Glutamatergic neuron (in vitro differentiated cells): ENCODE data around the gene FKBP5. TPM values are rescaled to one million over a fixed set of nuclear protein-coding genes. Genes with fewer than 3 reads are reported as not detected.
"Not testable (repeated sequence)": the region's sequence is repeated elsewhere in the genome, so short reads cannot be mapped to it uniquely, and the experiment has no call there.

Source experiments
- DNase-seq: peaks from one replicate; pipeline ENCODE4 v3.0.0; 2022
- H3K27ac Mint-ChIP-seq: one replicate; pipeline ENCODE4 v1.8.0; 2020; ENCODE audit warnings: mild to moderate bottlenecking, mixed read lengths, inconsistent platforms; ENCODE audit not compliant: unreplicated experiment
- H3K27me3 Mint-ChIP-seq: one replicate; pipeline ENCODE4 v1.8.0; 2020; ENCODE audit warnings: mild to moderate bottlenecking, moderate library complexity, mixed read lengths, inconsistent platforms; ENCODE audit not compliant: unreplicated experiment
- H3K36me3 Mint-ChIP-seq: one replicate; pipeline ENCODE4 v1.8.0; 2020; ENCODE audit warnings: mild to moderate bottlenecking, mixed read lengths, inconsistent platforms; ENCODE audit not compliant: unreplicated experiment
- H3K4me1 Mint-ChIP-seq: one replicate; pipeline ENCODE4 v1.8.0; 2020; ENCODE audit warnings: mild to moderate bottlenecking, low read depth, mixed read lengths, inconsistent platforms; ENCODE audit not compliant: unreplicated experiment
- H3K4me3 Mint-ChIP-seq: one replicate; pipeline ENCODE4 v1.8.0; 2020; ENCODE audit warnings: mild to moderate bottlenecking, mixed read lengths, inconsistent platforms; ENCODE audit not compliant: unreplicated experiment
- H3K9me3 Mint-ChIP-seq: one replicate; pipeline ENCODE4 v1.8.0; 2020; ENCODE audit warnings: mild to moderate bottlenecking, moderate library complexity, mixed read lengths, inconsistent platforms; ENCODE audit not compliant: unreplicated experiment
- CTCF ChIP-seq: fragments of 200-600 bp; sonication (generic); IDR thresholded peaks from one replicate; pipeline ENCODE4 v1.5.0; 2021; ENCODE audit not compliant: partially characterized antibody, unreplicated experiment
- total RNA-seq: library from RNA; stranded (reverse); fragmentation: NEBNext Ultra II Directional; extraction: Animal tissue kit (Norgen Biotek cat#: 25700); gene quantifications from one replicate; pipeline ENCODE4 v1.2.1, GENCODE V29; 2021; ENCODE audit not compliant: unreplicated experiment

The FKBP5 gene
- total RNA-seq, 1 donor from 2014 or later, result 10.6 TPM

DNA sequence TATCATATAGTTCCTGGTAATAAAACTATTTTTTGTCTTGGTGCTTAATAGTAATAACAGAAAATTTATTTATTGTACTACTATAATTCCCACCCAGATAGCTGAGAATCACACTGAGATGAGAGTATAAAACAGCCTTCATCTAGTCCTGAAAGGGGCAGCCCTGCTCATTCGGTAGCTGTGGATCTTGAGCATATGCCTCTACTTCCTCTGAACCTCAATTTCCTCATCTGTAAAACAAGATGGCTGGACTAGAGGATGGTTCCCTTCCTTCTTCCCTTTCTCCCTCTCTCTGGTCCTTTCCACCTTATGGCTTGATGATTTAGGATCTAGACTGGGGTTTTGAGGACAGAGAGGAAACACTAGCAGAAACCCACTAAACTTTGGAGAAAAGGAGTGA is 15.0 kb downstream of the FKBP5 start:
- TF ChIP-seq CTCF, result no peak
- no peak overlapping the region for H3K4me3 Mint-ChIP-seq
- H3K9me3 Mint-ChIP-seq, result no peaks in the 10 kb centered on the region
- H3K4me1 Mint-ChIP-seq, result no peaks in the 10 kb centered on the region
- no peak for DNase-seq
- no peaks in the 10 kb centered on the region for H3K27me3 Mint-ChIP-seq
- H3K36me3 Mint-ChIP-seq, result no peaks in the 10 kb centered on the region
- no peak overlapping the region for H3K27ac Mint-ChIP-seq

DNA sequence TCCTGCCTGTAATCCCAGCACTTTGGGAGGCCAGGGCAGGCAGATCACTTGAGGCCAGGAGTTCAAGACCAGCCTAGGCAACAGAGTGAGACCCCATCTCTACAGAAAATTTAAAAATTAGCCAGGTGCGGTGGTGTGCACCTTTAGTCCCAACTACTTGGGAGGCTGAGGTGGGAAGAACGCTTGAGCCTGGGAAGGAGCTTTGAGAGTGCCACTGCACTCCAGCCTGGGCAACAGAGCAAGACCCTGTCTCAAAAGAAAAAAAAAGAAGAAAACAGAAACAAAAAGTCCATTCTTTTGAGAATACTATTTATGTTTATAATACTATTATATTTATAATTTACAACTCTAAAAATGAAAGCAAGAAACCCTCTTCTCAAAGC is 15.4 kb downstream of the FKBP5 start:
- not testable (repeated sequence) for H3K27ac Mint-ChIP-seq, H3K9me3 Mint-ChIP-seq, H3K4me1 Mint-ChIP-seq, DNase-seq, H3K4me3 Mint-ChIP-seq, H3K27me3 Mint-ChIP-seq, H3K36me3 Mint-ChIP-seq

GRCh38 chr6:35670453-35670852 is 18.3 kb downstream of the FKBP5 start:
- DNase-seq, result not testable (repeated sequence)

DNA sequence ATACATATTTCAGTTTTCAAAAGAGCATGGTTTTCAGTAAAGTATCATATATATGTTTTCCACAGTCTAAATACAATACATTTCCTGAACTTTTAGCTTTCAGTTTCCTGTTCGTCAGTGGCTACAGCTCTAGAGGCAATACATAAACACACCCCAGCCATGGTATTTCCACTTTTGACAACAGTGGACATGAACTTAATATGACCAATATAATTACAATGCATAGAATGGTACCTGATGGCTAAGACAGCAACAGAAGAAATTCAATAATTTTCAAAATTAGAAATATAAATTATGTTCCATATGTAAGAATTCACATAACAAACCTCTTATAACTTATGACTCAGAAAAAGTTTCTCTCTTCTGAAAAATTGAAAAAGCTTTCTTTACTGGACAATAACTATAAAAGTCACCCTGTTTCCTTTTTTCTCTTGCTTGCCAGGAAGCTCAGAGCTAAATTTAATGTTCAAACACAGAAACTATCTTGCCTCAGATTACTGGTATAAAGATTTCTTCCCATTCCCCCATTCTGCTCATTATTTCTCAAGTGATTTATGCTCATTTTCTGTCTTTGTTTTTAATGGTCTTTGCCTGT is 19.2 kb downstream of the FKBP5 start:
- Mint-ChIP-seq H3K4me3 (no peak overlapping the region), H3K27ac (no peak overlapping the region), H3K27me3 (no peaks in the 10 kb centered on the region), H3K4me1 (no peaks in the 10 kb centered on the region), H3K9me3 (no peaks in the 10 kb centered on the region), H3K36me3 (no peaks in the 10 kb centered on the region)
- no peak for TF ChIP-seq CTCF
- no peak for DNase-seq

More at GRCh38 chr6:35670453-35670852, 18.3 kb downstream of the FKBP5 start:
- H3K4me3 Mint-ChIP-seq, H3K9me3 Mint-ChIP-seq, H3K27ac Mint-ChIP-seq, H3K4me1 Mint-ChIP-seq, H3K36me3 Mint-ChIP-seq, H3K27me3 Mint-ChIP-seq: not testable (repeated sequence)

DNA sequence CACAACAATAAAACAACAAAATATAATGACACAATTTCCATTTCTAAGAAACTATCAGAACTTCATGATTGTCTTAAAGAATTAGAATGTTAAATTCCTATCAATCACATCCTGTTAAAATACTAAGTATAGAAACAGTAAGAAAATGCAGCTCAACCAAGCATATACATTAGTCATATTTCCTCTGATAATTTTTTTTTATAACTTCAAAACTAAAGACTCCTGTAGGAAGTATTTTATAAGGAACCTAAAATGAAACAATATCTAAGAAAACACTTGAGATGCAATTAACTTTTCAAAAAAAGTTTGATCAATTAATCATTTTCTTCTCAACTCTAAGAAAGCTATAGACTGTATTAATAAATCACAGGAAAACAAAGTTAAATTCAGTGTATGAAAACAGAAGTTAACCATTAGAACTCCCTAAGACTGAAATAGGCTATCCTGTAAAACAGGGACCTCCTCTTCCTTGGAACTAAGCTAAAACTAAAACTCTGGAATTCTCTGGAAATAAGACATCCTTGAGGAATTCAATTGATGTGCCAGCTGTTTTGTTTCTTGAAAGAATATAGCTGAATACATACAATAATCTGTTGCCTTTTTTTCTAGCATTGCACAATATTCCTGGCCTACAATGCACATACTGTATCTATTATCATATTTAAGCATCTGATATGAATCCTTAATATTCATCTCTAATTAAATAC is 19.8 kb downstream of the FKBP5 start:
- no peak for DNase-seq
- no peak for TF ChIP-seq CTCF
- no peak overlapping the region for H3K27ac Mint-ChIP-seq
- no peaks in the 10 kb centered on the region for H3K27me3 Mint-ChIP-seq
- H3K4me3 Mint-ChIP-seq, result no peak overlapping the region
- no peaks in the 10 kb centered on the region for H3K9me3 Mint-ChIP-seq
- no peaks in the 10 kb centered on the region for H3K4me1 Mint-ChIP-seq
- no peaks in the 10 kb centered on the region for H3K36me3 Mint-ChIP-seq

DNA sequence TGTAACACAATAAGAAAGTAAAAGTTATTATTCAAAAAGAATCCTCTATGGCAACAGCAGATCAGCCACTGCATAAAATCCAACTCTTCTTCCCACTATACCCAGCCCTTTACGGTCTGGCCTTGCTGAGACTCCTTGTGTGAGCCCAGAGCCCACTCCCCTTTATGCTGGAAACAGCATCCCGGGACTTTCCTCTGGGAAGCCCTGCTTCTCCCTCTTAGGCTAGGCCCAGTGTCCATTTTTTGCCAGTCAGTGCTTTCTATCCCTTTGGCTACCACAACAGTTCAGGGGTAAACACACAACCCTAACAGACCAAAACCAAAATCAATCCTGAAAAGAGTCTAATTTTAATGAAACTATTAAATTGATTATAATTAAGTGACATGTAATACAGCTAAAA is 20.6 kb downstream of the FKBP5 start:
- Mint-ChIP-seq H3K4me3 (no peak overlapping the region), H3K36me3 (no peaks in the 10 kb centered on the region), H3K9me3 (no peaks in the 10 kb centered on the region), H3K27me3 (no peaks in the 10 kb centered on the region), H3K4me1 (no peaks in the 10 kb centered on the region), H3K27ac (no peak overlapping the region)
- TF ChIP-seq CTCF, result no peak
- no peak for DNase-seq
